ENCODE measurements around the gene RHBDF1. TPM values are rescaled to one million over a fixed set of nuclear protein-coding genes. Genes with fewer than 3 reads are reported as not detected.

The RHBDF1 gene
- polyA plus RNA-seq, 3 donors = 0.20 TPM; not detected in 2

DNA sequence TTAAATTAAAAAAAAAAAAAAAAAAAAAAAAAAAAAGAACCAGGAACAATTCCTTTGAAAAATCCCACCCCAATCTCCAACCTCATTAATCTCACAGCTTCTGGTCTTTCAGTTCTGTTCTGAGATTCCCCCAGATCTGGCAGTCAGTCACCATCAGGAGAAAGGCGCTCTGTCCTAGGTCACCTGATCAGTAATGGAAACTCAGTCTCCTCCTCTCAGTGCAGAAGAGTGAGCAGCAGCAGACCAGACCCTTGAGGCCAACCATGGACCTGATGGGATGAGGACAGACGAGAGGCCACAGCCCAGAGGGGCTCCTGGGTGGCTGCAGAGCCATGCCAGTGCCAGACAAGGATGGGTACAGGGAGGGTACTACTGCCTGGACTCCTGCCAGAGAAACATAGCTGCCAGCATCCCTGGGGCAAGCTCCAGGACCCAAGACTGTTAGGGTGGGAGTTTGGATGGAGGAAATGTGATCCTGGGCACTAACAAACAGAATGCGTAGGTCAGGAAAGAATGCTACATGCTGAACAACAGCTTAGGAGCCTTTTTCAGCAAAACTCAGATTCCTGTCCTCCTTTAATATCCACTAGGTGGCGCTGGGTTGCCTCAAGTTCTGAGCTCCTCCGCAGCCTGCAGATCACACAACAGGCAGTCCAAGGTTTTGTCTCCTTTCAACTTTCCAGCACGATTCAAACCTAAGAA is 34.3 kb upstream of the RHBDF1 start:
- TF ChIP-seq, protein P1, sequence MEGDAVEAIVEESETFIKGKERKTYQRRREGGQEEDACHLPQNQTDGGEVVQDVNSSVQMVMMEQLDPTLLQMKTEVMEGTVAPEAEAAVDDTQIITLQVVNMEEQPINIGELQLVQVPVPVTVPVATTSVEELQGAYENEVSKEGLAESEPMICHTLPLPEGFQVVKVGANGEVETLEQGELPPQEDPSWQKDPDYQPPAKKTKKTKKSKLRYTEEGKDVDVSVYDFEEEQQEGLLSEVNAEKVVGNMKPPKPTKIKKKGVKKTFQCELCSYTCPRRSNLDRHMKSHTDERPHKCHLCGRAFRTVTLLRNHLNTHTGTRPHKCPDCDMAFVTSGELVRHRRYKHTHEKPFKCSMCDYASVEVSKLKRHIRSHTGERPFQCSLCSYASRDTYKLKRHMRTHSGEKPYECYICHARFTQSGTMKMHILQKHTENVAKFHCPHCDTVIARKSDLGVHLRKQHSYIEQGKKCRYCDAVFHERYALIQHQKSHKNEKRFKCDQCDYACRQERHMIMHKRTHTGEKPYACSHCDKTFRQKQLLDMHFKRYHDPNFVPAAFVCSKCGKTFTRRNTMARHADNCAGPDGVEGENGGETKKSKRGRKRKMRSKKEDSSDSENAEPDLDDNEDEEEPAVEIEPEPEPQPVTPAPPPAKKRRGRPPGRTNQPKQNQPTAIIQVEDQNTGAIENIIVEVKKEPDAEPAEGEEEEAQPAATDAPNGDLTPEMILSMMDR (IDR thresholded peaks at IDR 0.05) = peak; percentile 84
- H3K79me2 ChIP-seq (ENCODE audit: insufficient read depth, low read length) = no peaks in the 10 kb centered on the region
- H3K27ac Mint-ChIP-seq = peak overlapping the region in 1 of 7 donors; percentile 45
- no peaks in the 10 kb centered on the region for H4K20me1 ChIP-seq (ENCODE audit: insufficient read depth, low read length)
- H3K9ac ChIP-seq (ENCODE audit: insufficient read depth, low read length, poor library complexity, severe bottlenecking) = no peak overlapping the region
- DNase-seq = peak; percentile 42 to 59 (median 59)
- H2AFZ ChIP-seq (ENCODE audit: insufficient read depth, low read depth, low read length, poor library complexity, severe bottlenecking) = no peak overlapping the region
- no peaks in the 10 kb centered on the region for H3K27me3 ChIP-seq (ENCODE audit: control insufficient read depth in 2 of 2, insufficient read depth in 2 of 2, low read length in 2 of 2)
- 33% methylated on average over 5 of the region's 6 CpGs for WGBS (ENCODE audit: insufficient coverage)
- no peak overlapping the region for H3K4me2 ChIP-seq (replicated peaks; ENCODE audit: extremely low read depth, low read length, poor library complexity, severe bottlenecking)
- no peak overlapping the region for H3K27ac ChIP-seq (ENCODE audit: low read depth in 1 of 2, low read length in 2 of 2)
- H3K4me3 ChIP-seq (replicated peaks in 1 of 3; ENCODE audit: low read depth in 2 of 3, low read length in 3 of 3) = no peak overlapping the region
- intact Hi-C loops (cut with micrococcal nuclease) = loop anchor here (1.0 to 5.0 kb wide), 2 partner anchors 75 to 256 kb away; no protein-coding TSS in a partner anchor
- H3K4me1 ChIP-seq (ENCODE audit: control insufficient read depth in 1 of 2, insufficient read depth in 2 of 2, low read length in 2 of 2) = no peaks in the 10 kb centered on the region
- H3K9me3 ChIP-seq (replicated peaks in 1 of 2; ENCODE audit: control insufficient read depth in 1 of 2, insufficient read depth in 1 of 2, low read length in 2 of 2) = no peaks in the 10 kb centered on the region
- H3K9me3 Mint-ChIP-seq = no peaks in the 10 kb centered on the region
- no peaks in the 10 kb centered on the region for H3K4me1 Mint-ChIP-seq
- H3K36me3 ChIP-seq (replicated peaks in 1 of 2; ENCODE audit: control insufficient read depth in 1 of 2, insufficient read depth in 2 of 2, low read length in 2 of 2) = peaks cover 22 to 37% of the 10 kb centered on the region in 2 donors
- H3K36me3 Mint-ChIP-seq = peaks cover 48 to 63% of the 10 kb centered on the region in 2 donors
- H3K4me3 Mint-ChIP-seq = no peak overlapping the region
- H3K27me3 Mint-ChIP-seq (ENCODE audit: low read depth in 3 of 3) = peaks cover 0 to 5% (median 0%) of the 10 kb centered on the region in 3 donors

DNA sequence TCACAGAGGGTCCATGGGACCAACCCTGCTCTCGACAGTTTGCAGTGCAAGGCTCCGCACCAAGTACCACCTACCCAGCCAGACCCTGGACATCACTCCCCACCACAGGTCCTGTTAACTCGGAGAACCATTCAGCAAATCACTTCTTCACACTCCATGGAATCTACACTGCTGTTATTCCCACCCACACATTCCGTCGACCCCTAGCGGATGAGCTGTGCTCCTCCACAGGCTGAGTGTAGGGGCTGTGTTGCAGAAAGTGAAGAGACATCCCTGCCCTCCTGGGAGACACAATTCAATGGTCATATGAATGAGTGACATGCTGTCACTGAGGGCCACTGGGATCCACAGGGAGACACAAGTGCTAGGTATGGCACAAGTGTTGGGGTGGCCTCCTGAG is 33.1 kb upstream of the RHBDF1 start:
- Histone ChIP-seq H3K36me3 (replicated peaks in 1 of 2; ENCODE audit: control insufficient read depth in 1 of 2, insufficient read depth in 2 of 2, low read length in 2 of 2) (peaks cover 15 to 31% of the 10 kb centered on the region in 2 donors), H3K79me2 (ENCODE audit: insufficient read depth, low read length) (no peaks in the 10 kb centered on the region), H3K27me3 (ENCODE audit: control insufficient read depth in 2 of 2, insufficient read depth in 2 of 2, low read length in 2 of 2) (no peaks in the 10 kb centered on the region), H3K4me2 (replicated peaks; ENCODE audit: extremely low read depth, low read length, poor library complexity, severe bottlenecking) (no peak overlapping the region), H4K20me1 (ENCODE audit: insufficient read depth, low read length) (no peaks in the 10 kb centered on the region), H3K27ac (ENCODE audit: low read depth in 1 of 2, low read length in 2 of 2) (no peak overlapping the region), H2AFZ (ENCODE audit: insufficient read depth, low read depth, low read length, poor library complexity, severe bottlenecking) (no peak overlapping the region), H3K9ac (ENCODE audit: insufficient read depth, low read length, poor library complexity, severe bottlenecking) (no peak overlapping the region), H3K4me1 (ENCODE audit: control insufficient read depth in 1 of 2, insufficient read depth in 2 of 2, low read length in 2 of 2) (no peaks in the 10 kb centered on the region), H3K4me3 (replicated peaks in 1 of 3; ENCODE audit: low read depth in 2 of 3, low read length in 3 of 3) (no peak overlapping the region), H3K9me3 (replicated peaks in 1 of 2; ENCODE audit: control insufficient read depth in 1 of 2, insufficient read depth in 1 of 2, low read length in 2 of 2) (no peaks in the 10 kb centered on the region)
- Mint-ChIP-seq H3K4me1 (no peaks in the 10 kb centered on the region), H3K4me3 (no peak overlapping the region), H3K36me3 (peaks cover 47 to 57% of the 10 kb centered on the region in 2 donors), H3K27me3 (ENCODE audit: low read depth in 3 of 3) (peaks cover 0 to 5% (median 0%) of the 10 kb centered on the region in 3 donors), H3K9me3 (no peaks in the 10 kb centered on the region), H3K27ac (peak overlapping the region in 1 of 7 donors; percentile 19)
- DNase-seq = no peak
- 84% methylated on average over 3 of the region's 6 CpGs for WGBS (ENCODE audit: insufficient coverage)
- intact Hi-C loops (cut with micrococcal nuclease) = loop anchor here (5.0 kb wide), 1 partner anchor 257 kb away; no protein-coding TSS in a partner anchor
- TF ChIP-seq, protein P1 (IDR thresholded peaks at IDR 0.05) = no peak
